Mesenchymal stem cell (in vitro differentiated cells and primary cell): Measurements from ENCODE around the gene CELF5.

ENCODE experiments used
- DNase-seq: peaks from one replicate; pipeline ENCODE4 v3.0.0-alpha.2; 2013
- H2AFZ ChIP-seq: one replicate; pipeline ENCODE4 v1.6.1; 2013; ENCODE audit warnings: low read depth, mild to moderate bottlenecking, control low read depth, inconsistent platforms, low read length, moderate library complexity
- H2AK5ac ChIP-seq: 2 replicates; pipeline ENCODE4 v1.6.1; 2013; ENCODE audit warnings: low read length, moderate library complexity, mild to moderate bottlenecking, inconsistent platforms; ENCODE audit not compliant: severe bottlenecking
- H2BK120ac ChIP-seq: one replicate; pipeline ENCODE4 v1.6.1; 2013; ENCODE audit warnings: low read depth, mild to moderate bottlenecking, inconsistent platforms, low read length, moderate library complexity
- H2BK12ac ChIP-seq, 2 experiments: one replicate each; pipeline ENCODE4 v1.6.1; 2013; ENCODE audit warnings: inconsistent platforms in 2 of 2, low read length in 2 of 2, mild to moderate bottlenecking in 2 of 2, moderate library complexity in 2 of 2, control low read depth in 1 of 2
- H2BK15ac ChIP-seq: one replicate; pipeline ENCODE4 v1.6.1; 2013; ENCODE audit warnings: mild to moderate bottlenecking, low read depth, inconsistent platforms; ENCODE audit not compliant: poor library complexity, severe bottlenecking
- H2BK5ac ChIP-seq: 2 replicates; pipeline ENCODE4 v1.6.1; 2013; ENCODE audit warnings: low read depth, mild to moderate bottlenecking, low read length, control low read depth, inconsistent platforms; ENCODE audit not compliant: poor library complexity, severe bottlenecking
- H3K14ac ChIP-seq, 2 experiments: one replicate each; pipeline ENCODE4 v1.6.1; 2013; ENCODE audit warnings: inconsistent platforms in 2 of 2, low read length in 2 of 2, control low read depth in 1 of 2, mild to moderate bottlenecking in 1 of 2, moderate library complexity in 1 of 2
- H3K18ac ChIP-seq, 2 experiments: one replicate each; pipeline ENCODE4 v1.6.1; 2013; ENCODE audit warnings: inconsistent platforms in 2 of 2, low read length in 2 of 2, control low read depth in 1 of 2, low read depth in 1 of 2, mild to moderate bottlenecking in 1 of 2
- H3K23ac ChIP-seq, 2 experiments: one replicate each; pipeline ENCODE4 v1.6.1; 2013; ENCODE audit warnings: inconsistent platforms in 2 of 2, low read length in 2 of 2, mild to moderate bottlenecking in 2 of 2, moderate library complexity in 2 of 2, control low read depth in 1 of 2
- H3K27ac ChIP-seq: 2 replicates; pipeline ENCODE4 v1.5.1; 2013; ENCODE audit warnings: mild to moderate bottlenecking, moderate library complexity, low read length, control low read depth, inconsistent platforms; ENCODE audit not compliant: poor library complexity, severe bottlenecking
- H3K27me3 ChIP-seq, 2 experiments: 2 replicates each; pipeline versions ENCODE4 v1.6.1 to v1.7.0; 2013; ENCODE audit warnings: low read length in 2 of 2, mild to moderate bottlenecking in 2 of 2, moderate library complexity in 2 of 2, control low read depth in 1 of 2, inconsistent platforms in 1 of 2; ENCODE audit not compliant: control insufficient read depth in 1 of 2, insufficient read depth in 1 of 2
- H3K36me3 ChIP-seq, 2 experiments: 2 replicates each; pipeline versions ENCODE4 v1.6.1 to v1.7.0; 2013; ENCODE audit warnings: low read length in 2 of 2, control low read depth in 1 of 2, inconsistent platforms in 1 of 2, low read depth in 1 of 2, mild to moderate bottlenecking in 1 of 2; ENCODE audit not compliant: insufficient read depth in 2 of 2, control insufficient read depth in 1 of 2
- H3K4ac ChIP-seq, 2 experiments: one replicate each; pipeline ENCODE4 v1.6.1; 2013; ENCODE audit warnings: inconsistent platforms in 2 of 2, low read length in 2 of 2, mild to moderate bottlenecking in 2 of 2, moderate library complexity in 2 of 2, control low read depth in 1 of 2, low read depth in 1 of 2
- H3K4me1 ChIP-seq: 2 replicates; pipeline ENCODE4 v1.6.1; 2013; ENCODE audit warnings: low read depth, low read length, control low read depth; ENCODE audit not compliant: control insufficient read depth, insufficient read depth
- H3K4me2 ChIP-seq: 2 replicates; pipeline ENCODE4 v1.6.1; 2013; ENCODE audit warnings: low read length, mild to moderate bottlenecking, inconsistent platforms; ENCODE audit not compliant: poor library complexity, severe bottlenecking
- H3K4me3 ChIP-seq, 2 experiments: 2 replicates each; pipeline versions ENCODE4 v1.5.1 to v1.7.0; 2013; ENCODE audit warnings: low read length in 2 of 2, mild to moderate bottlenecking in 2 of 2, control low read depth in 1 of 2, low read depth in 1 of 2; ENCODE audit not compliant: insufficient read depth in 1 of 2
- H3K79me1 ChIP-seq: replicated peaks from 2 replicates; pipeline ENCODE4 v1.6.1; 2013; ENCODE audit warnings: mild to moderate bottlenecking, control low read depth, low read length, inconsistent platforms; ENCODE audit not compliant: poor library complexity, severe bottlenecking
- H3K9ac ChIP-seq: 2 replicates; pipeline ENCODE4 v1.7.0; 2013; ENCODE audit warnings: mild to moderate bottlenecking, low read length, moderate library complexity
- H3K9me3 ChIP-seq: 2 replicates; pipeline ENCODE4 v1.7.0; 2013; ENCODE audit warnings: mild to moderate bottlenecking, low read length; ENCODE audit not compliant: control insufficient read depth
- H4K8ac ChIP-seq: one replicate; pipeline ENCODE4 v1.6.1; 2013; ENCODE audit warnings: inconsistent platforms, mild to moderate bottlenecking, low read length, moderate library complexity
- H4K91ac ChIP-seq: one replicate; pipeline ENCODE4 v1.6.1; 2013; ENCODE audit warnings: mild to moderate bottlenecking, low read length, inconsistent platforms
- WGBS: methylation state at CpG from one replicate; pipeline ENCODE4 v1.1.7; 2013; ENCODE audit warnings: mixed read lengths; 5-methylcytosine and 5-hydroxymethylcytosine counted together

The CELF5 gene

DNA sequence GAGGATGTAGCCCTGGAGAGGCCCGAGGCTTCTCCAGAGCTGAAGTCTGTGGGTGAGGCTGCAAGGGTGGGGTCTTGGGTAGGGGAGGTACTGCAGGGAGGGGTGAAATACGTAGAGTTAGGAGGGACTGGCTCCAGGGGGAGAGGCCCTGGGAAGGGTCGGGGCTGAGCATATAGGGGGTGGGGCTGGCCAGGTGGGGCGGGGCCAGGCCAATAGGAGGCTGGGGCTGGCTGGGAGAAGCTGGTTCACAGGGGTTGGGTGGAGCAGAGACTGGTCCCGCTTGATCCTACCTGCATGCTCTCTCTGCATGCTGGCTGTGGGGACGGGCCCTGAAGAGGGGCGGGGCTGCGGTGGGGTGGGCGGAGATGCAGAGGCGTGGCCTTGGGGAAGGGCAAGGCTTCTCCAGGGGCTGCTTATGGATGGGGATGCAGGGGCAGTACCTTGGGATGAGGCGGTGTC lies 51.9 kb downstream of the CELF5 start:
- H2BK5ac ChIP-seq: no peak overlapping the region
- H2AK5ac ChIP-seq: no peak overlapping the region
- WGBS: 0% methylated on average over 11 of the region's 11 CpGs

GRCh38 chr19:3277649-3278048 lies 53.2 kb downstream of the CELF5 start:
- no peaks in the 10 kb centered on the region for H3K79me1 ChIP-seq
- no peaks in the 10 kb centered on the region for H3K36me3 ChIP-seq
- no peak overlapping the region for H2AK5ac ChIP-seq
- peaks cover 17% of the 10 kb centered on the region for H3K4me1 ChIP-seq
- no peak overlapping the region for H3K23ac ChIP-seq
- H3K4me3 ChIP-seq: no peak overlapping the region
- H3K18ac ChIP-seq: no peak overlapping the region
- H2BK12ac ChIP-seq: no peak overlapping the region
- WGBS: 95% methylated on average over 4 of the region's 5 CpGs
- no peak overlapping the region for H3K4me2 ChIP-seq
- H3K9ac ChIP-seq: no peak overlapping the region
- H3K14ac ChIP-seq: no peak overlapping the region
- no peak overlapping the region for H3K27ac ChIP-seq
- peaks cover 73 to 83% of the 10 kb centered on the region in 2 experiments for H3K27me3 ChIP-seq
- H2BK5ac ChIP-seq: no peak overlapping the region
- H2AFZ ChIP-seq: no peak overlapping the region
- H2BK15ac ChIP-seq: no peak overlapping the region
- DNase-seq: no peak
- H2BK120ac ChIP-seq: no peak overlapping the region
- no peak overlapping the region for H4K91ac ChIP-seq
- H3K4ac ChIP-seq: no peak overlapping the region
- no peak overlapping the region for H4K8ac ChIP-seq
- peaks cover 9% of the 10 kb centered on the region for H3K9me3 ChIP-seq

More for the DNA sequence above, 51.9 kb downstream of the CELF5 start:
- DNase-seq: no peak
- H3K14ac ChIP-seq: no peak overlapping the region
- H3K23ac ChIP-seq: no peak overlapping the region
- peaks cover 17% of the 10 kb centered on the region for H3K4me1 ChIP-seq
- H3K9me3 ChIP-seq: peaks cover 11% of the 10 kb centered on the region
- no peak overlapping the region for H3K9ac ChIP-seq
- H3K27ac ChIP-seq: no peak overlapping the region
- H3K4me2 ChIP-seq: no peak overlapping the region
- no peak overlapping the region for H3K18ac ChIP-seq
- no peaks in the 10 kb centered on the region for H3K79me1 ChIP-seq
- H2BK12ac ChIP-seq: no peak overlapping the region
- H2AFZ ChIP-seq: no peak overlapping the region
- H3K4ac ChIP-seq: no peak overlapping the region
- no peak overlapping the region for H4K91ac ChIP-seq
- peaks cover 68 to 79% of the 10 kb centered on the region in 2 experiments for H3K27me3 ChIP-seq
- H4K8ac ChIP-seq: no peak overlapping the region
- H3K4me3 ChIP-seq: no peak overlapping the region
- no peaks in the 10 kb centered on the region for H3K36me3 ChIP-seq
- no peak overlapping the region for H2BK15ac ChIP-seq
- no peak overlapping the region for H2BK120ac ChIP-seq

- no peak overlapping the region for H3K9ac ChIP-seq
- H3K36me3 ChIP-seq: no peaks in the 10 kb centered on the region
- WGBS: 79% methylated on average over 11 of the region's 11 CpGs
- H2BK120ac ChIP-seq: no peak overlapping the region
- H4K8ac ChIP-seq: no peak overlapping the region
- peaks cover 70 to 83% of the 10 kb centered on the region in 2 experiments for H3K27me3 ChIP-seq
- H3K27ac ChIP-seq: no peak overlapping the region
- H4K91ac ChIP-seq: no peak overlapping the region
- no peak overlapping the region for H3K14ac ChIP-seq
- no peak for DNase-seq
- no peak overlapping the region for H2AFZ ChIP-seq
- H2BK15ac ChIP-seq: no peak overlapping the region
- H3K4me2 ChIP-seq: no peak overlapping the region
- no peak overlapping the region for H3K4me3 ChIP-seq
- H3K4me1 ChIP-seq: peaks cover 17% of the 10 kb centered on the region
- H2BK12ac ChIP-seq: no peak overlapping the region
- H2AK5ac ChIP-seq: no peak overlapping the region
- H3K23ac ChIP-seq: no peak overlapping the region
- no peak overlapping the region for H3K4ac ChIP-seq
- no peaks in the 10 kb centered on the region for H3K79me1 ChIP-seq
- peaks cover 2% of the 10 kb centered on the region for H3K9me3 ChIP-seq
- no peak overlapping the region for H3K18ac ChIP-seq
- H2BK5ac ChIP-seq: no peak overlapping the region
Measured at GRCh38 chr19:3278294-3278693, 53.8 kb downstream of the CELF5 start.

- H4K8ac ChIP-seq: no peak overlapping the region
- no peak overlapping the region for H3K4me2 ChIP-seq
- H3K27ac ChIP-seq: no peak overlapping the region
- peaks cover 70 to 84% of the 10 kb centered on the region in 2 experiments for H3K27me3 ChIP-seq
- no peaks in the 10 kb centered on the region for H3K36me3 ChIP-seq
- H3K79me1 ChIP-seq: no peaks in the 10 kb centered on the region
- H2BK12ac ChIP-seq: no peak overlapping the region
- no peak overlapping the region for H3K14ac ChIP-seq
- H2BK120ac ChIP-seq: no peak overlapping the region
- no peak overlapping the region for H4K91ac ChIP-seq
- H2AK5ac ChIP-seq: no peak overlapping the region
- no peak overlapping the region for H2BK15ac ChIP-seq
- no peak overlapping the region for H3K4ac ChIP-seq
- H3K4me3 ChIP-seq: no peak overlapping the region
- no peaks in the 10 kb centered on the region for H3K9me3 ChIP-seq
- no peak overlapping the region for H3K9ac ChIP-seq
- WGBS: 72% methylated on average over 5 of the region's 5 CpGs
- no peak overlapping the region for H2AFZ ChIP-seq
- no peak for DNase-seq
- no peak overlapping the region for H2BK5ac ChIP-seq
- H3K18ac ChIP-seq: no peak overlapping the region
- H3K4me1 ChIP-seq: peaks cover 17% of the 10 kb centered on the region
- H3K23ac ChIP-seq: no peak overlapping the region
Measured at GRCh38 chr19:3278749-3279148, 54.3 kb downstream of the CELF5 start.
